Measurements from ENCODE around the gene FAM163B.

DNA sequence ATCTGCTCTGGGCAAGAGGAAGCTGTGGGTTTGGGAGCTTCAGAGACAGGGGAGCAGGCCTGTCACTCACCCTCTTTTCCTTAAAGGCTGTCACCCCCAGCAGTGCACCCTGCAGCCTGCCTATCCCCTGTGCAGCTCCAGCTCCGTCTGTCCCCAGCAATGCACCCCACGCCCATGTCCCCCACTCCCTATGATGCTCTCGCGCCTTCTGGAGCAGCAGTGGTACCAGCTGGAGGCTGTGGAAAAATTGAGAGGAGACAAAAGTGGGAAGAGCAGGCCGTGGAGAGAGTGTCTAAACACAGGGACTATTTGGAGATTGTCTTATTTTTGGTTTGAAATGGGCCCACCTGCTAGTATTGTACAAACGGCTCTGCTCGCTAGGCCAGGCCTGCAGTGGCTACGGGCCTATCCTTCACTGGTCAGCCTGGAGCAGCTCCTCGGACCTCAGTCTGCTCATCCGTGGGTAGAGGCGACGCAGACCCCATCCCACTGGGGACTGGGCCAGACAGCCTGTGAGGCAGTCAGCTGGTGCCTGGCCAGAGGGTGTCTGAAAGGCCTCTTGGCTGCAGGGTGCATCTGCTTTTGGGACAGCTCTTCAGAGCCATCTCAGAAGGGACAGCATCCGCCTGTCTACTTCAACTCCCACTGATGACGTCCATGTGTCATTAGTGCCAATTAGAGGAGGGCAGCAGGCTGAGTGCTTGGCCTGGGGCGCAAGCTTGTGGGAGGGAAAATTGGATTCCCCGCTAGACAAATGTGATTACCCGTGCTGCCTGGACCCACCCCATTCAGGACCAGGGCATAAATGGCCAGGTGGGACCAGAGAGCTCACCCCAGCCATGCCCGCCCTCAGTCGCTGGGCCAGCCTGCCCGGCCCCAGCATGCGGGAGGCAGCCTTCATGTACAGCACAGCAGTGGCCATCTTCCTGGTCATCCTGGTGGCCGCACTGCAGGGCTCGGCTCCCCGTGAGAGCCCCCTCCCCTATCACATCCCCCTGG lies 26.6 kb upstream of the FAM163B start, which contains the start of gene DBH:
- TF ChIP-seq EZH2 (optimal IDR thresholded peaks at IDR 0.05; ENCODE audit: low read depth, low read length) = no peak
- TF ChIP-seq, protein P1, sequence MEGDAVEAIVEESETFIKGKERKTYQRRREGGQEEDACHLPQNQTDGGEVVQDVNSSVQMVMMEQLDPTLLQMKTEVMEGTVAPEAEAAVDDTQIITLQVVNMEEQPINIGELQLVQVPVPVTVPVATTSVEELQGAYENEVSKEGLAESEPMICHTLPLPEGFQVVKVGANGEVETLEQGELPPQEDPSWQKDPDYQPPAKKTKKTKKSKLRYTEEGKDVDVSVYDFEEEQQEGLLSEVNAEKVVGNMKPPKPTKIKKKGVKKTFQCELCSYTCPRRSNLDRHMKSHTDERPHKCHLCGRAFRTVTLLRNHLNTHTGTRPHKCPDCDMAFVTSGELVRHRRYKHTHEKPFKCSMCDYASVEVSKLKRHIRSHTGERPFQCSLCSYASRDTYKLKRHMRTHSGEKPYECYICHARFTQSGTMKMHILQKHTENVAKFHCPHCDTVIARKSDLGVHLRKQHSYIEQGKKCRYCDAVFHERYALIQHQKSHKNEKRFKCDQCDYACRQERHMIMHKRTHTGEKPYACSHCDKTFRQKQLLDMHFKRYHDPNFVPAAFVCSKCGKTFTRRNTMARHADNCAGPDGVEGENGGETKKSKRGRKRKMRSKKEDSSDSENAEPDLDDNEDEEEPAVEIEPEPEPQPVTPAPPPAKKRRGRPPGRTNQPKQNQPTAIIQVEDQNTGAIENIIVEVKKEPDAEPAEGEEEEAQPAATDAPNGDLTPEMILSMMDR (IDR thresholded peaks at IDR 0.05; ENCODE audit: low read length) = no peak
- TF ChIP-seq EZH2phosphoT487 (IDR thresholded peaks at IDR 0.05; ENCODE audit: low read length) = no peak

Data from MM.1S (cell line).